SK-N-SH treated with all-trans-retinoic acid at 6 μM for 48 hours (cell line): ENCODE measurements around the gene TBX19.

Experiments
- ARNTL ChIP-seq: fragments of 450-650 bp; formaldehyde crosslinking; IDR thresholded peaks from 2 replicates; pipeline ENCODE4 v1.5.0; 2020; ENCODE audit warnings: low read depth, mild to moderate bottlenecking, moderate library complexity, borderline replicate concordance
- BACH2 ChIP-seq: fragments of 250-450 bp; sonication (Bioruptor Pico); IDR thresholded peaks from 2 replicates; pipeline ENCODE4 v1.9.0; 2021; ENCODE audit warnings: mild to moderate bottlenecking, borderline replicate concordance
- CSDC2 ChIP-seq: fragments of 250-450 bp; sonication (Bioruptor Pico); IDR thresholded peaks from 2 replicates; pipeline ENCODE4 v1.5.0; 2020; ENCODE audit warnings: mild to moderate bottlenecking, moderate library complexity
- ESRRG ChIP-seq: fragments of 250-450 bp; sonication (Bioruptor Pico); IDR thresholded peaks from 2 replicates; pipeline ENCODE4 v1.6.1; 2021; ENCODE audit warnings: mild to moderate bottlenecking
- ISL1 ChIP-seq: fragments of 250-450 bp; sonication (Bioruptor Pico); IDR thresholded peaks from 2 replicates; pipeline ENCODE4 v2.1.2; 2022; ENCODE audit warnings: mild to moderate bottlenecking, moderate library complexity
- RARB ChIP-seq: fragments of 250-450 bp; sonication (Bioruptor Pico); IDR thresholded peaks from 2 replicates; pipeline ENCODE4 v1.8.0; 2021; ENCODE audit warnings: mild to moderate bottlenecking, moderate library complexity
- TCF4 ChIP-seq: fragments of 250-450 bp; sonication (Bioruptor Pico); IDR thresholded peaks from 2 replicates; pipeline ENCODE4 v1.8.0; 2021; ENCODE audit warnings: mild to moderate bottlenecking, moderate library complexity, borderline replicate concordance
- ZFP3 ChIP-seq: fragments of 250-450 bp; sonication (Bioruptor Pico); IDR thresholded peaks from 2 replicates; pipeline ENCODE4 v1.5.0; 2020; ENCODE audit warnings: mild to moderate bottlenecking, moderate library complexity
- ZFP30 ChIP-seq: fragments of 450-650 bp; formaldehyde crosslinking; IDR thresholded peaks from 2 replicates; pipeline ENCODE4 v1.5.0; 2022; ENCODE audit warnings: mild to moderate bottlenecking, moderate library complexity
- ZNF565 ChIP-seq: fragments of 450-650 bp; formaldehyde crosslinking; conservative IDR thresholded peaks from 2 replicates; pipeline ENCODE4 v1.5.0; 2020; ENCODE audit warnings: low read depth, mild to moderate bottlenecking, moderate library complexity
- TF ChIP-seq, protein P1 (sequence below): fragments of 250-450 bp; sonication (Bioruptor Pico); IDR thresholded peaks from 2 replicates; pipeline ENCODE4 v1.8.0; 2020; ENCODE audit warnings: mild to moderate bottlenecking, moderate library complexity, borderline replicate concordance
- TF ChIP-seq, protein P2 (sequence below): fragments of 250-450 bp; sonication (Bioruptor Pico); IDR thresholded peaks from 2 replicates; pipeline ENCODE4 v1.5.1; 2020; ENCODE audit warnings: low read depth, mild to moderate bottlenecking, moderate library complexity
- TF ChIP-seq, protein P3 (sequence below): fragments of 250-450 bp; sonication (Bioruptor Pico); IDR thresholded peaks from 2 replicates; pipeline ENCODE4 v1.5.0; 2020; ENCODE audit warnings: mild to moderate bottlenecking, moderate library complexity

DNA sequence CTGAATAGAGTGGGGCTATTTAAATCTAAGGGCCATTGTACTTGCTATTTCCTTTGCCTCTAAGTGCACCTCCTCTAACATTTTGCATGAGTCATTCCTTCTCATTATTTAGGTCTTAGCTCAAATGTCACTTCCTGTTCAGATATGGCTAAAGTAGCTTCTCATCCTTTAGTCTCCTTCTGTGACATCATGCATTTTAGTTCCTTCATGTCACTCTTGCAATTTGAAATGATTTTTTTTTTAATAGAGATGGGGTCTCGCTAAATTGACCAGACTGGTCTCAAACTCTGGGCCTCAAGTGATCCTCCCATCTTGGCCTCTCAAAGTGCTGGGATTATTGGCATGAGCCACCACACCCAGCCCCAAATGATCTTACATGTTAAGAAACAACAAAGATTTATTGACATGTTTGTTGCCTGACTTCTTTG, 6.6 kb downstream of the TBX19 start:
- TF ChIP-seq ARNTL, result no peak
- no peak for TF ChIP-seq TCF4 (CRISPR knock-in tag)
- no peak for TF ChIP-seq CSDC2 (CRISPR knock-in tag)
- TF ChIP-seq ZFP30 (CRISPR knock-in tag), result no peak
- no peak for TF ChIP-seq RARB (CRISPR knock-in tag)
- TF ChIP-seq BACH2 (CRISPR knock-in tag), result no peak
- TF ChIP-seq, protein P1, sequence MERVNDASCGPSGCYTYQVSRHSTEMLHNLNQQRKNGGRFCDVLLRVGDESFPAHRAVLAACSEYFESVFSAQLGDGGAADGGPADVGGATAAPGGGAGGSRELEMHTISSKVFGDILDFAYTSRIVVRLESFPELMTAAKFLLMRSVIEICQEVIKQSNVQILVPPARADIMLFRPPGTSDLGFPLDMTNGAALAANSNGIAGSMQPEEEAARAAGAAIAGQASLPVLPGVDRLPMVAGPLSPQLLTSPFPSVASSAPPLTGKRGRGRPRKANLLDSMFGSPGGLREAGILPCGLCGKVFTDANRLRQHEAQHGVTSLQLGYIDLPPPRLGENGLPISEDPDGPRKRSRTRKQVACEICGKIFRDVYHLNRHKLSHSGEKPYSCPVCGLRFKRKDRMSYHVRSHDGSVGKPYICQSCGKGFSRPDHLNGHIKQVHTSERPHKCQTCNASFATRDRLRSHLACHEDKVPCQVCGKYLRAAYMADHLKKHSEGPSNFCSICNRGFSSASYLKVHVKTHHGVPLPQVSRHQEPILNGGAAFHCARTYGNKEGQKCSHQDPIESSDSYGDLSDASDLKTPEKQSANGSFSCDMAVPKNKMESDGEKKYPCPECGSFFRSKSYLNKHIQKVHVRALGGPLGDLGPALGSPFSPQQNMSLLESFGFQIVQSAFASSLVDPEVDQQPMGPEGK (CRISPR knock-in tag), result no peak
- TF ChIP-seq ESRRG (CRISPR knock-in tag), result no peak
- TF ChIP-seq, protein P2, sequence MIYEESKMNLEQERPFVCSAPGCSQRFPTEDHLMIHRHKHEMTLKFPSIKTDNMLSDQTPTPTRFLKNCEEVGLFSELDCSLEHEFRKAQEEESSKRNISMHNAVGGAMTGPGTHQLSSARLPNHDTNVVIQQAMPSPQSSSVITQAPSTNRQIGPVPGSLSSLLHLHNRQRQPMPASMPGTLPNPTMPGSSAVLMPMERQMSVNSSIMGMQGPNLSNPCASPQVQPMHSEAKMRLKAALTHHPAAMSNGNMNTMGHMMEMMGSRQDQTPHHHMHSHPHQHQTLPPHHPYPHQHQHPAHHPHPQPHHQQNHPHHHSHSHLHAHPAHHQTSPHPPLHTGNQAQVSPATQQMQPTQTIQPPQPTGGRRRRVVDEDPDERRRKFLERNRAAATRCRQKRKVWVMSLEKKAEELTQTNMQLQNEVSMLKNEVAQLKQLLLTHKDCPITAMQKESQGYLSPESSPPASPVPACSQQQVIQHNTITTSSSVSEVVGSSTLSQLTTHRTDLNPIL (CRISPR knock-in tag), result no peak
- TF ChIP-seq ISL1 (CRISPR knock-in tag), result no peak
- no peak for TF ChIP-seq ZFP3
- no peak for TF ChIP-seq ZNF565 (CRISPR knock-in tag)
- TF ChIP-seq, protein P3, sequence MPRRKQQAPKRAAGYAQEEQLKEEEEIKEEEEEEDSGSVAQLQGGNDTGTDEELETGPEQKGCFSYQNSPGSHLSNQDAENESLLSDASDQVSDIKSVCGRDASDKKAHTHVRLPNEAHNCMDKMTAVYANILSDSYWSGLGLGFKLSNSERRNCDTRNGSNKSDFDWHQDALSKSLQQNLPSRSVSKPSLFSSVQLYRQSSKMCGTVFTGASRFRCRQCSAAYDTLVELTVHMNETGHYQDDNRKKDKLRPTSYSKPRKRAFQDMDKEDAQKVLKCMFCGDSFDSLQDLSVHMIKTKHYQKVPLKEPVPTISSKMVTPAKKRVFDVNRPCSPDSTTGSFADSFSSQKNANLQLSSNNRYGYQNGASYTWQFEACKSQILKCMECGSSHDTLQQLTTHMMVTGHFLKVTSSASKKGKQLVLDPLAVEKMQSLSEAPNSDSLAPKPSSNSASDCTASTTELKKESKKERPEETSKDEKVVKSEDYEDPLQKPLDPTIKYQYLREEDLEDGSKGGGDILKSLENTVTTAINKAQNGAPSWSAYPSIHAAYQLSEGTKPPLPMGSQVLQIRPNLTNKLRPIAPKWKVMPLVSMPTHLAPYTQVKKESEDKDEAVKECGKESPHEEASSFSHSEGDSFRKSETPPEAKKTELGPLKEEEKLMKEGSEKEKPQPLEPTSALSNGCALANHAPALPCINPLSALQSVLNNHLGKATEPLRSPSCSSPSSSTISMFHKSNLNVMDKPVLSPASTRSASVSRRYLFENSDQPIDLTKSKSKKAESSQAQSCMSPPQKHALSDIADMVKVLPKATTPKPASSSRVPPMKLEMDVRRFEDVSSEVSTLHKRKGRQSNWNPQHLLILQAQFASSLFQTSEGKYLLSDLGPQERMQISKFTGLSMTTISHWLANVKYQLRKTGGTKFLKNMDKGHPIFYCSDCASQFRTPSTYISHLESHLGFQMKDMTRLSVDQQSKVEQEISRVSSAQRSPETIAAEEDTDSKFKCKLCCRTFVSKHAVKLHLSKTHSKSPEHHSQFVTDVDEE (CRISPR knock-in tag), result no peak
